B cell (primary cell): ENCODE results near the gene STXBP2.

ENCODE experiments used
- EZH2 ChIP-seq: IDR thresholded peaks from 2 replicates; pipeline ENCODE4 v1.6.1; 2012; ENCODE audit warnings: borderline replicate concordance, low read depth, mild to moderate bottlenecking, moderate library complexity, low read length; ENCODE audit not compliant: insufficient read depth, poor library complexity, severe bottlenecking
- TF ChIP-seq, protein P1 (sequence below): fragments of 200-600 bp; IDR thresholded peaks from one replicate; pipeline ENCODE4 v1.8.0; 2022; ENCODE audit warnings: antibody characterized with exemption, mild to moderate bottlenecking

DNA sequence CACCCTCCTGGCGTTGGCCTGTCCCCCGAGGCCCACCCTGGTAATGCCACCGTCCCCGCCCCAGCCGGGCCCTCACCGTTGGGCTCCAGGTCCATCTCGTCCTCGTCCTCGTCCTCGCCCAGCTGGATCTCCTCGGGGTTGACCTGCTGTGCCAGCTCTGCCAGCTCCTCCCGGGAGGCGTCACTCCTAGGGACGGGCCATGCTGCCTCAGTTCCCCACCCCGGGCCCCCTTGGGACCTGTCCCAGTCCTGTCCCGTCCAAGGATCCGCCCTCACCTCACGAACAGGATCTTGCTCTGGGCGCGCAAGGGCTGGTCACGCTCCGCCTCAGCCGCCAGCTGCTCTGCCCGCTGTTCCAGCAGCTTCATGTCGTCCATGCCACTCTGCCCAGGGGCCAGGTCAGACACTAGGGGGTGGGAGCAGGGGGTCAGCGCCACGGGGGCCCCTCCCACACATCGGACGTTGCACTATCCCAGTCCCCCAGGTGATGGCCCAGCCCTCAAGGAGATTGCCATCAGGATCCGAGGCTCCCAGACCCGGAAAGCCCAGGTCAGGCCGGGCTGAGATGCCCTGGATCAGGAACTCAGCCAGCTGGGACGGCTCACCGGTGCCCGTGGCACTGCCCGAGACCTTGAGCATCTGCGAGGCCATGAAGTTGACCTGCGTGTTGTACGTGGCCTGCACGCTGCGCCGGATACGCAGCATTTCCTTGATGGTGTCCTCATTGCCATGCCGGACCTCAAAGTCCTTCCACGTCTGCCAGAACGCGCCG lies 17.1 kb upstream of the STXBP2 start:
- TF ChIP-seq, protein P1, sequence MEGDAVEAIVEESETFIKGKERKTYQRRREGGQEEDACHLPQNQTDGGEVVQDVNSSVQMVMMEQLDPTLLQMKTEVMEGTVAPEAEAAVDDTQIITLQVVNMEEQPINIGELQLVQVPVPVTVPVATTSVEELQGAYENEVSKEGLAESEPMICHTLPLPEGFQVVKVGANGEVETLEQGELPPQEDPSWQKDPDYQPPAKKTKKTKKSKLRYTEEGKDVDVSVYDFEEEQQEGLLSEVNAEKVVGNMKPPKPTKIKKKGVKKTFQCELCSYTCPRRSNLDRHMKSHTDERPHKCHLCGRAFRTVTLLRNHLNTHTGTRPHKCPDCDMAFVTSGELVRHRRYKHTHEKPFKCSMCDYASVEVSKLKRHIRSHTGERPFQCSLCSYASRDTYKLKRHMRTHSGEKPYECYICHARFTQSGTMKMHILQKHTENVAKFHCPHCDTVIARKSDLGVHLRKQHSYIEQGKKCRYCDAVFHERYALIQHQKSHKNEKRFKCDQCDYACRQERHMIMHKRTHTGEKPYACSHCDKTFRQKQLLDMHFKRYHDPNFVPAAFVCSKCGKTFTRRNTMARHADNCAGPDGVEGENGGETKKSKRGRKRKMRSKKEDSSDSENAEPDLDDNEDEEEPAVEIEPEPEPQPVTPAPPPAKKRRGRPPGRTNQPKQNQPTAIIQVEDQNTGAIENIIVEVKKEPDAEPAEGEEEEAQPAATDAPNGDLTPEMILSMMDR: no peak
- TF ChIP-seq EZH2: no peak
